GM21619 (cell line): ENCODE results near the gene CCL4L2.
A peak's percentile ranks its signal among the peaks of the same experiment; 100 is the strongest.
"Not testable (repeated sequence)": the region's sequence is repeated elsewhere in the genome, so short reads cannot be mapped to it uniquely, and the experiment has no call there.

Source experiments
- ATAC-seq: cut with Tn5 transposase; IDR thresholded peaks from one replicate; pipeline ENCODE4 v1.9.1; 2021; ENCODE audit not compliant: unreplicated experiment

The CCL4L2 gene

DNA sequence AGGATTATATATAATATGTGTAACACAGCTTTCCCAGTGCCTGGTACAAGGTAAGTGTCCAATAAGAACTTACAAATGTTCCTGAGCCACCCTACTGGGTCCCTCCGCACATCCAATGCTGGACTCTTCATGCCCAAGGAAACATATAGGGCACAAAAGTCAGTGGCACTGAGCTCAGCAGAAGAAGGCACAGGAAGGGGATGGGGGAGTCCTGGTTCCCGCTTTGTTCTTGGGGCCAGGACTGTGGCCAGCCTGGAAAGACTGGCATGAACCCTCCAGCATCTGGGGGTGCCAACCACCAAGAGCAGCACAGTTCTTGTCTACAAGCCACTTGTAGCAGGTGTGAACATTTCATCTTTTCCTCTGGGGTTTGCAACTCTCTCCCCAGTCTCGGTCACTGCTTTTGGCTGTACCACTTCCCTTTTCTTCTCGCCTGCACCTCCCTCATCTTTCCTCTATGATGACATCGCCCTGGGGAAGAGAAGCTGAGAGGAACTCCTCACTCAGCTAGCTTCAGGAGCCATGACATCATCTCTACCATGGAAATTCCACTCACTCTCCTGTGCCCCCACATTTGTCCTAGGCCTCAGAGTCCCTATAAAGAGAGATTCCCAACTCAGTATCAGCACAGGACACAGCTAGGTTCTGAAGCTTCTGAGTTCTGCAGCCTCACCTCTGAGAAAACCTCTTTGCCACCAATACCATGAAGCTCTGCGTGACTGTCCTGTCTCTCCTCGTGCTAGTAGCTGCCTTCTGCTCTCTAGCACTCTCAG is at the start of gene CCL4L2:
TSS of gene CCL4L2 (plus strand) at position 625 of the 773 bp plus-strand sequence.
- peak; percentile 60 for ATAC-seq

DNA sequence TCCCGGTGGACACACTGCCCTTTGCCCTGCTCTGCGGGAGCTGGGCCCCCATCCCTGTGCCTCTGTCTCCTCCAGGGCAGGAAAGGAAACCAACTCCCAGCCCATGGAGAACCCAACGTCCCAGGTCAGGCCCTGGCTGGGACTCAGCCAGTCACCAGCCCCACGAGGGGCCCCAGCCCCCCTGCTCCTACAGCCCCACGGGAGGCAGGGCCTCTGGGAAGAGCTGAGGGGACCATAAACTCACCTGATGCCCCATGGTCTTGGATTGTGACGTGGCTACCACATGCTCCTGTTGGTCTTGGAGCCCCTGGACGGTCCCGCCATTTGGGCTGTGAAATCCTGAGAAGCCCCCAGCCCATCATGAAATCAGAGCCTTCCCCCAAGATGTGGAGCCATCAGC is 42.0 kb upstream of the CCL4L2 start:
- not testable (repeated sequence) for ATAC-seq

DNA sequence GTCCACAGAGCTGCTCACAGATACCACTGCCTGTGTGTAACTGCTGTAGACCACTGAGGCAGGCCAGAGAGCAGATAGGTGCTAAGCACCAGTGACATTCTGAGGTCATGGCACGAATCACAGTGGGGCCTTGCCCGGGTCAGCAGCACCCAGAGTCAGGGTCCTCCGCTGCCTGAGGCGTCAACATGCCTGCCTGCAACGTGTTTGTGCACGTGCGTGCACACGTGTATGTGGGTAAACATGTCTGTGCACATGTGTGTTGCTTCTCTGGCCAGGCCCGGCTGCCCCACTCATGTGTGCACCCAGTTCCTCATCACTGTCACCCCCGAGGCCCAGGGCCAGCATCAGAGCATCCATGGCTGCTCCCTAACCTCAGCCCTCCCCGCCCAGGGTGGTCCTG is 34.3 kb upstream of the CCL4L2 start, which contains the start of gene TBC1D3B:
TSS of gene TBC1D3B (minus strand) at position 101 of the 400 bp plus-strand sequence. CDS start 1,586 bp downstream, outside the sequence.
- ATAC-seq, result not testable (repeated sequence)

DNA sequence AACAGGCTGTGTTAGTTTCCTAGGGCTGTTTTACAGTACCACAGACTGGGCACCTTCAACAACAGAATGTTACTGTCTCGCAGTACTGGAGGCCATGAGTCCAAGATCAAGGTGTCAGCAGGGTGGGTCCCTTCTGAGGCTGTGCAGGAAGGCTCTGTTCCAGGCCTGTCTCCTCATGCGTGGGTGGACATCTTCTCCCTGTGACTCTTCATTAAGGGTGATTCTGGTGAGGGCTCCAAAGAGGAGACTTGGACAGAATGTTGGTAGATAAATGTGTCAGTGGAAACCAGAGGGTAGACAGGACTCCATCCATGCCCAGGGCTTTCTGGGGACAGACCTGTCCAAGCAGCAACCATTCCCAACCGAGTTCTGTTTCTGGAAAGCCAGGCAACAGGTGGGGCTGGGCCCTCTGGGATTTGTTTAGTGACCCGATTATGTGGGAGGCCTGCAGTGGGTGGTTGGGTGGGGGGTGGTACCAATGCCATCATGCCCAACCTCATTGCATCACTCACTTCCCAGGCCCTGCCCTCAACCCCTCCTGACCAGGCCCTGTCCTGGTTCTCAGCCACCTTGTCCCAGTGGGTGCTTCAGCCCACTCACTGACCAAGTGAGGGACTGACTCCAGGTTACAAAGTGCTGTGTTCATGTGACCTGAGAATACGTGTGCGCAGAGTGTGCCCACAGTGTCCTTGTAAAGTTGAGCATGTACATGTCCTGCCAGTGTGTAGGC is 29.3 kb upstream of the CCL4L2 start:
- not testable (repeated sequence) for ATAC-seq

DNA sequence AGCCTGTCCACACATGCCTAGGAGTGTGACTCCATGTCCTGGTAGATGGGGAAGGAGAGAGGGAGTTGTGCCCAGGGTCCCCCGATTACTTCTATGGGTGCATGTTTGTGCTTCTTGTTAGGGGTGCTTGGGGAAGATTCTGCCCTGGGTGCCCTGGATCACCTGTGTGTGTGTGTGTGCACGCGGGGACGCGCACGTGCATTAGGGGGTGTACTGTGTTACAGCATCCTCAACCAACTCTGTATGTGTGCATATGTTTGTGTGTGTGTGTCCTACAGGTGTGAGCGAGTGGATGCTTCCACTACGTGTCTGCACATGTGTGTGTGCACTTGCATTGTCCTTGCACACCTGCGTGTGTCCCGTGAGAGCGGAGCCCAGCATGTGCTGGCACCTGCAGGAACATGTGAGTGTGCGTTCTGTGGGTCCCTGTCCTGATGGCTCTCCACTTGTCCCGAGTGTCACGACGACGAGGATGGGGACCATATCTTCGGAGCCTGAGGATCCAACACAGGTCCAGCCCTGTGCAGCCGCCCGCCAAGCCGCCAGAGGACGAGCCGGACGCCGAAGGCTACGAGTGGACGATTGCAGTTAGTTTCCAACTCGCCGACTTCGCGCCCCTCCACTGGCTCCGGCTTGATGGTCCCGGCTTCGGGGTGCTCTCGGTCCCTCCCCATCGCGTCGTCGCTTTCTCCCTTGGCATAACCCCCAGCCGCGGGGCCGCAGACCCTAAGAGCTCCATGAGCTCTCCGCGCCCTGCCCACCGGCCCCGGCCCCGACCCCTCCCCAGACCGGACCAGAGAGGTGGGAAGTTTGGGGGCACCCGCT is 28.5 kb upstream of the CCL4L2 start:
- no peak for ATAC-seq

DNA sequence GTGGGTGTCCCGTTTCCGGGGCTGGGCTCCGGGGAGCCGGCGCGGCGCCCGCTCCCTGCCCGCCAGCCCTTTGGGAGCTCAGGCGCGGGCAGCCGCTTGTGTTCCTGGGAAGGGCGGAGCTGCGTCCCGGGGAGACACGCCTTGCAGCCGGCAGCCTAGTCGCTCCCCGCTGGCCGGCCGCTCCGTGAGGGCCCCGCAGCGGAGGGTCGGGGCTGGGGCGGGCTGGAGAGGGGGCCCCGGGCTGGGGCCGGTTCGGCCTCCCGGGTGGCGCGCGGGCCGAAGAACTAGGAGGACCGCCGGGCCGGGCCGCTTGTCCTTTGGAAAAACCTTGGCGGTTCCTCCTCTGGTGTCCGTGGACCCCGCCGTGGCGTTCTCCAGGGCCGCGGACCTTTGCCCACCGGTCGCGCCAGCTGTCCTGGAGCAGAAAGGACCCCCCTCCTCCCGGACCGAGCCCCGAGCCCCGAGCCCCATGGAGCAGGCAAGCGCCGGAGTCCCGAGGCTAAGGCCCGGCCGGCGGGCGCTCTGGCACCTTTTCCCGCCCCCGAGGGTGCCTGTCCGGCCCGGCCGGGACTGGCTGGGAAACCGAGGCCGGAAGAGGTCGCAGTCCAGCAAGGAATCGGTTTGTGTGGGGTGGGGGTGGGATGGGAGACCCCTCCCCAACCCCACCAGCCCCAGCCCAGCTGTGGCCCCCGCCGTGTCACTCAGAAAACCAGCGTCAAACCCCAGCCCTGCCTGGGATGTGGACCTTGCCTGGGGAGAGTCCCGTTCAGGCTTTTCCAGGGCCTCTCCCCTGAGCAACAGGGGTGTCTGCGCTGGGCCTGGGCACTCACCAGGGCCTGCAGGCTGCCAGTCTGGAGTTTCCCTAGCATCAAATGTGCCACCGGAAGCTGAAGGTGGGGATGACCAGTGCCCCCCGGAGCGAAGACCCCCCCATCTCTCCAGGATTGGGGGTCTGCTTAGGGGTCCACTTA is 27.6 kb upstream of the CCL4L2 start:
- no peak for ATAC-seq

DNA sequence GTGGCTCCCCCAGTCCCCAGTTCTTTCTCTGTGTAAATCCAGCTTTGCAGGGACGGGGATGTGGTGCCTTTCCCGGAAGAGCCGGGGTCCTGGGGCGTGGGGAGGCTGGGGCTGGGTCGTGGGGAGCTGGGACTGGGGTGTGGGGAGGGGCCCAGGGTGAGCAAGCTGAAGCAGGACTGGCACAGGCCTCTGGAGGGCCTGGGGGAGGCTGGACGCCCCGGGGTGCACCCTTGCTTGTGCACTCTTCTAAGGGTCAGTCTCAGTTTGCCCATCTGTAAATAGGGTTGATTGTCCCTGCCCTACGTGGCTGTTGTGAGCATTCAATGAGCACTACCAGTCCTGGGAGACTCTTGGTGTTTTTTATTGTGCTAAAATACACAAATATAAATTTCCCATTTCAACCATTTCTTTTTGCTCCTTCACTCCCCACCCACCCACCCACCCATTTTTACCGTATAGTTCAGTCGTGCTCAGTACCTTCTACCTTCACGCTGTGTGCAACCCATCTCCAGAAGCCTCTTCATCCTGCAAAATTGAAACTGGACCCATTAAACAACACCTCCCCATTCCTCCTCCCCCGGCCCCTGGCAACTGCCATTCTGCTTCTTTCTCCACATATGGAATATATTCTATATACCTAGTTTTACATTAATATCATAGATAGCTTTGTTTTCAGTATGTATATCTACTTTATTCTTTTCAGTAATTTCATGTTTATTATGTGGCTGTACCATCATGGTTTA is 26.7 kb upstream of the CCL4L2 start:
- ATAC-seq, result no peak

DNA sequence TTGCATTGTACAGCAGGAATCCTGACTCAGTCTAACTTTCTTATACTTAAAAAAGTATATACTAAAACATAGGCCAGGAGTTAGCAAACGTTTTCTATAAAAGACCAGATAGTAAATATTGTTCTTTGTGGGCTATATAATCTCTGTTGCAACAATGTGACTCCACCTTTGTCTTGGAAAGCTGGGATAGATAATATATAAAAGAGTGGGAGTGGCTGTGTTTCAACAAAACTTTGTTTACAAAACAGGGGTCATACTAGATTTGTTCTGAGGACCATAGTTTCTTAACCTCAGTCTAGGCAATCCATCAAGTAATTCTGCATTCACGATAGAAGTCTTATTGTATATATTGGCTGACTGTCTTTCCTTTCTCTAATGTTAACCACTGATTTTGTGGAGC is 25.4 kb upstream of the CCL4L2 start:
- ATAC-seq, result no peak

DNA sequence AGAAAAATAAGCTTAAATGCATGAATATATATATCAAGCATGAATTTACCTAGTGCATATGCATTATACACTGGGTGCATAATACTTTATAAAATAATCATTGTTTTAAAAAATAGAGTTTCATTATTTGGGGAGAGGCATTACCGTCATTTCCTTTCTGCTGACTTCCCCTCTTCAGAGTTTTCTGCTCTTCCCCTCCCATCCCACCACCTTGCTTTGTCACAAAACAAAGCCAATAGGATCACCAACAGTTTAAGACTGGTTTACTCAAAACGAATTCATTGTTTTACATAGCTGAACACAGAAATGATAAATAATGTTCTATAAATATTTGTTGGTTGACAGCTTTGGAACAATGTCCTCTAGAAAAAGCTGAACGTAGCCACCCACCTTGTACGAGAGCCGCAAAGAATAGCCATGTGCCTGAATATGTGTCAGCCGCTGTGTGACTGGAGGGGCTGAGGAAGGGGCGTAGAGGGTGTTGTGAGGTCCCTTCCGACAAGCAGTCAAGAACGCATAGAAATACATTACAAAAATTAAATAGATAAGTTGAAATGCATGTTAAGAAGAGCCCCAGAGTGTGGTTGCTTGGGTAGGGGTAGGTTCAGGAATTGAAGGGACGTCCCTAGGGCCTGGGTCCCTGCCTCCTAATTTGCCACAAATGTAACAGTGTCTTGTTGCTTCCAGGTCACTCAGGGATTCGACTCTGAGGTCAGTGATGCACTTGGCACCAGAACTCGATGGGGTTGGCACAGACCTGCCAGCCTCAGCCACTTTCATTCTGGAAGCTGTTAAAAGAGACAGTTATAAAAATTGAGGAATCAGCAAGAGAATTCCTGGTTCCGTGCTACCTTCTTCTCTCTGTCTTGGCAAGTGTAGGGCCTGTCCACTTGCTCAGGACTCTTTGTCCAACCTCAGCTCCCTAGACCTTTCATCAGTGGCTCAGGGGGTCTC is 23.8 kb upstream of the CCL4L2 start:
- ATAC-seq, result not testable (repeated sequence)

DNA sequence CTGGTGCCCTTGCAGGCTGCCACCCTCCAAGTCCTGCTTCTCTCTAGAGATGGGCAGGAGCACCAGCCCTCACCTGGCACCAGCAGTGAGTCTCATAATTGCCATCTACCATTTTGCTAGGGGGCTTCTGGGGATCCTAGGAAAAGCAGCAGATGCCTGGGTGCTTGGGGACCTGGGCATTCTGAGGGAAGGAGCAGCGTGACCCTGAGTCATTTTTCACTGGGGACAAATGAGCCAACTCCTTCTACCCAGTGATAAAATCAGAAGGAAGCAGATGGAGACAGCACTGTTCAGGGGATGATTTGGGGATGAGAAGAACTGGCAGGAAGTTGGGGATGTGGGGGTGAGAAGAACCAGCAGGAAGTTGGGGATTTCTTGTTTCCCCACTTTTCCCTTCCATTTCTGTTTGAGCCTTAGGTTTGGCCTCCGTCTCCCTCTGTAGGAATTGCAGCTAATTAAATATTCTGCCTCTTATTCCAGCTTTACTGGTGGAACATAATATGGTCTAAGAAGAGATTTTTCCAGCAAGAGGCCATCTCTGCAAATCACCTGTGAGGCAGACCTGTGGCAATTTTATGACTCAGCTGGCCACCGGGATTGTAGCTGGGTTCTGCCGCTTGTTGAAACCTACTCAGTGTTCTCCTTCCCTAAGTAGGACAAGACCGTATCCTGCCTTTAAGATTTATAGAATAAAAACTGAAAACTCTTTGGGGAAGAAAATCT is 22.8 kb upstream of the CCL4L2 start:
- ATAC-seq, result not testable (repeated sequence)

DNA sequence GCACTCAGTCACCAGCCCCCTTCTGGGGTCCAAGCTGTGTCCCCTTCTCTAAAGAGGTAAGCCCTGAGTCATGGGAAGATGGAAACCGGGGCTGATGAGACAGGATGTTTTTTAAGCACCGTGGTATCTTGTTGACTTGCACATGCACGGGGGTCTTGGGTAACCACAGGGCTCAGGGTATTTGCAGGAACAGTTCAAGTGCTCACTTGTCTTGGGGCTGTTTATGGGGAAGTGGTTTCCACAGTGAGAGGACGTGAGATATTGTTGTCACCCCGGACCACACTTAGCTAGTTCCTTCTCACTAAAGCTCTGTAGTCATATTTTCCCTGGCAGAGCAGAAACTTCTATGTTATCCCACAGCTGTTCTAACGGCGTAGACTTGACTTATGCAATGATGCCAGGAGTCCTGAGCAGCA is 22.0 kb upstream of the CCL4L2 start:
- no peak for ATAC-seq

DNA sequence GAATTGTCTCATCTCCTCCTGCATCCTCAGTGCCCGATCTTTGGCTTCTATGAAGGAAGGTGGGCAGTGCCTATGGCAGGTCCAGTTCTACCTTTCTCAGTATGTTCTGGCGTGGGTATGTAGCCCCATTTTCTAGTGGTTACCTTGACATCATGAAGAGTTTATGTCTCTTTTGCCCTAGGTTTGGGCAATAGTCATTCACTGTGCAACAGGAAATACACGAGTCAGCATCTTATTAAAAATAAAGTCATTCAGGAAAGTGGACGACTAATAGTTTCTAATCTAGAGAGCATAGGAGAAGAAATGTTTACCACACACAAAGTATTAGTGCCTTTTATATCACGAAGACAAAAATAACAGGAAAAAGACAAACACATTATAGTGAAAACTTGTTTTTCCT is 20.9 kb upstream of the CCL4L2 start:
- ATAC-seq, result not testable (repeated sequence)

DNA sequence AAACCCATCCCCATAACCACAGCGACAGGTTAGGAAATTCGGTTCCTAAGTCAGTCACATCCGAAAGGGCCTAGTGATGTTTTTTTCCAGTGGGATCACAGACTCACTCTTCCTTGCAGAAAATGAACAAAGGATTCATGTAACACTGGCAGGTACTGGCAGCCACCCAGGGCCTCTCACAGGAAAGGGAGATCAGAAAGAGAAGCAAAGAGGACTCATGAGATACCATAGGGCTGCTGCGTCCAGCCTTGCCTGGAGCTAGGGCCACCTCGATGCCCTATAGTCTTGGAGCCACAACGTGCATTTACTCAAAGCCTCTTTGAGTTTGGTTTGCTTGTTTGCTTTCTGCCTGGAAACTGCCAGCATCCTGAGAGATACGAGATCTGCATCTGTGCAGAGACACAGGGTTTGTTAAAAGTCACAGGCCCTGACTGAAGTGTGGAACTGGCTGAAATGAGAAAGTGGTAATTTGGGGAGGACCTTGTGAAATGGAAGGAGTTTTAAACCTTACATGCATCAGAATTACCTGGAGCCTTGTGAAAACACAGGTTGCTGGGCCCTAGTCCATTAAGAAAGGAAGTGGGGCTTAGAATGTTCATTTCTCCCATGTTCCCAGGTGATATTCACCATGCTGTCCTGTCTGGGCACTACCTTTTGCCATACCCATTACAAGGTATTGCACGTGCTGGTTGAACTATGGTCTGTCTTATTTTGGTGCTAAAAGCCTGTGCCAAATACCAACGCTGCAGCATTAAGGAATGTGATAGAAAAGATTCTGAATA is 20.1 kb upstream of the CCL4L2 start:
- not testable (repeated sequence) for ATAC-seq

DNA sequence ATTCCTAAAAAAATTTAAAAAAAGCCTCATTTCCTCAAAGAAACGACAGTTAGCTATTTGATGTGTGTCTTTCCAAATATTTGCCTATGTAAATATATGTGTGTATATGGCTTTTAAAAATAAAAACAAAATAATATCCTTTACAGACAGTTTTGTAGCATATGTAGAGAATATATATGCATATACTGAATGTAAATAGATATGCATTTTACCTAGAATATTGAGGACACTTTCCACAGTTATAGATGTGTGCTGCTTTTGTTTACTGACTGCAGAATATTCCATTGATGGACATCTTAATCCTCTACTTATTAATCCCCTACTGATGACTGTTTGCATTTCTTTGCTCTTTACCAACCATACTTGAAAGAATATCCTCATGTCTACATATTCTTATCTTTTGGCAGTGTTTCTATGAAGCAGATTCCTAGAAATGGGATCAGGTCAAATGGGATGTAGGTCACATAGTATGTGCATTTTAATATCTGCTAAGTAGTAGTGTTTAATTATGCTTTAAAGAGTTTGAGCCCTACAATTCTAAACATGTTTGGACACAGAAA is 17.6 kb upstream of the CCL4L2 start:
- ATAC-seq, result no peak

DNA sequence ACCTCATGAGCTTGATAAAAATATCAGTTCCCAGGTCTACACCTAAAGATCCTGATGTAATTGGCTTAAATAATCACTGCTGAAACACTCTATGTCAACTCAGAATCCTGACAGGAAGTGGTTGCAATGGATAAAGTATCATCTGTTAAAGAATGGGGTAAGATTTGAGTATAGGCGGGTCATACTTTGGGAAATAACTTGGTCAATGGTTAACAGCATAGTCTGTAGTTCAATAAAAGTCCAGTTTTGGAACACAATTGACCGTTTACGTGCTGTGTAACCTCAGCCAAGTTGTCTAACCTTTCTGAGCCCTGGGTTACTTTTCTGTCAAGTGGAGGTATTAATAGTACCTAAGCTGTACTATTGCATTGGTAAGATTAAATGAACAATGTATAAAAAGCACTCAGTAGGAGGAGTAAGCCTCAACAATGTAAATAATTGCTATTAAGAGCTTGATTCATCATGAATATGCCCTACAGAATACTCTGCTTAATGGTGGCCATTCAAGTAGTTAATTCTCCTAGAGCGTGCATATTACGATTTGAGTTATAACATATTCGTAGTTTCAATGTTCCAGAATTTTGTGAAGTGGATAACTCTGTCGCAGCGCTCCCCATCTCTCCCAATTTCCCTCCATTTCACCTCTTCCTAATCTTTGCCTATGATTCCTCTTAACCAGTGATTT is 16.6 kb upstream of the CCL4L2 start:
- not testable (repeated sequence) for ATAC-seq

DNA sequence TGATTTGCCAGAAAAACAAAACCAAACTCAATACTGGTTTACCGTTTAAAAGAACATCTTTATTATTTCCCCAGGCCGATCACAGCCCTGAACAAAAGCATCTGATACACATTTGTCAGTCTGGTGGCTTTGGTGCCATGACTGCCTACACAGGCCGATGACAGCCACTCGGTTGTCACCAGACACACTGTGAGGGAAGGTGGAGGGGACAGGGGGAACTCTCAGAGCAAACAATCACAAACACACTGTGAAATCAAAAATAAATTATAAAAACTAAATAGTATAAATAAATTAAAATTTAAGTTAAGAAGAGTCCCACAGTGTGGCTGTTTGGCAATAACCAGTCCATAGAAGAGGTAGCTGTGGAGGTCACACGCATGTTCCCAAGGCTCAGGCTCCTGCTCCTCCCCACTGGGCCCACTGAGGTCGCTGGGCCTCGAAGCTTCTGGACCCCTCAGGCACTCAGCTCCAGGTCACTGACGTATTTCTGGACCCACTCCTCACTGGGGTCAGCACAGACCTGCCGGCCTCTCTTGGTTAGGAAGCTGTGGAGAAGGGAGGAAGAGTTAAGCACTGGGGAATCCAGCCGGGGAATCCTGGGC is 15.9 kb upstream of the CCL4L2 start:
- not testable (repeated sequence) for ATAC-seq
